CD4-positive, alpha-beta T cell treated with Interferon gamma for 1 hour (primary cell): Measurements from ENCODE around the gene COL13A1.

ENCODE experiments used
- DNase-seq: peaks from one replicate; pipeline ENCODE4 v3.0.0-alpha.2; 2020

The COL13A1 gene

DNA sequence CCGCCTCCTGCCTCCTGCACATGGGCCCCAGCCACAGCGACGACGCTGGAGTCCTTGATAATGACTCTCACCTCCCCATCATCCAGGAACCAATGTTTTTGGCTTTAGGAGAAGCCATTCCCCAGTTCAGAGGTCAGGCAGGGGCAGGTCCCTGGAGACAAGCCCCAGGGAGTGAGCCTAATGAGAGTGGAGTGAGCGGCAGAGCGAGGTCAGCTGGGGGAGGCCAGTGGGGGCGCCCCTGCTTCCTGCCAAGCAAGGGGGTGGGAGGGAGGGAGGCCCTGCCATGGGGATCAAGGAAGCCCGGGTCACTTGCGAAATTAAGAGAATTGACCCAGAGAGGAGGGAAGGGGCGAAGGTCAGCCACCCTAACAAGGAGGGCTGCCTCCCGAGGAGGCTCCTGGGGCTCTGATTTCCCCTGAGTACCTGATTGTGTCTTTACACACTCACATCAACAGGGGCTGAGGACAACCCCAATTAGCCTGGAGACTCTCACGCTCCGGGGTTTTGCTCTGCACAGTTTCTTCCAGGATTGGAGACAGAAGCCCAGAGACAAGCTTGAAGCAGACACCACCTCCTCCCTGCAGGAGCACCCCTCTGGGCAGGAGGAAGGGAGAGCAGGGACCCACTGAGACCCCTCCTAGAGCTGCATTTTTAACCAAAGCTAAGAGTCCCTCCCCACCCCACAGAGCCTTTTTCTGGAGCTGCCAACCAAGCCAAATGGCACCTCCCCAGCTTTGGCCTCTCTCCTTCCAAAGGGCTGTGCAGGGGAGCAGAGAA is 112.1 kb downstream of the COL13A1 start:
- DNase-seq = no peak

DNA sequence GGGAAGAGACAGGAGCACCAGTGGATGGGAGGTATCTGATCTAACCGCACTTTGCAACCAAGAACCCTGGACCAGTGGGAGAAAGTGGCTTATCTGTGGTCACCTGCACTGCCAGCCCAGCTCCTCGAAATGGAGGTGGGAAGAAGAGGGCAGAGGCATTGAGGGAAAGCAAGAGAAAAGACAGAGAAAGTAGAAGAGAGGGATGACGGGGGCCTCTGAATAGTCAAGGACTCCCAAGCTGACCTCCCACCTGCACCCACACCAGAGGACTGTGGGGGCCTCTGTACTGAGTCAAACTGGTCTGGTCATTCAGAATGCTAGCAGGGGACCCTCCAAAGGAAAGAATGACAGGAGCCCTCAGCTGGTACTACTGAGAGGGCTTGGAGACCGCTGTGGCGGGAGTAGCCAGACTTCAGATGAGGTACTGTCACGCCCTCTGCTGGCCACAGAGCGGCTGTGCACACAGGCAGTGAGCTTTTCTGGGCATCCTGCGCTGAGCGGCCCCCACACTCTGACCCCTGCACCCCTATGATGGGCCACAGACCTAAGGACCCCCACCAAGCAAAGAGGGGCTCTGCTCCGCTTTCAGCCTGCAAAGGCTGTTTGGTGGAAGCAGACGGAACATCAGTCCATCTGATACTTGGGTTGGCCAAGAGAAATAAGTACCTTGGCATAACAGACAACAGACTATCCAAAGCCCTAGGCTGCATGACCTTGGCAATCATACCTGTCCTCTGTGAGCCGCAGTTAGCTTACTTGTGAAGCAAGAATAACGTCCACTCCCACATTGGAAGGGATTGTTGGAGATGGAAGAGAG is 112.9 kb downstream of the COL13A1 start:
- DNase-seq = peak; percentile 14

DNA sequence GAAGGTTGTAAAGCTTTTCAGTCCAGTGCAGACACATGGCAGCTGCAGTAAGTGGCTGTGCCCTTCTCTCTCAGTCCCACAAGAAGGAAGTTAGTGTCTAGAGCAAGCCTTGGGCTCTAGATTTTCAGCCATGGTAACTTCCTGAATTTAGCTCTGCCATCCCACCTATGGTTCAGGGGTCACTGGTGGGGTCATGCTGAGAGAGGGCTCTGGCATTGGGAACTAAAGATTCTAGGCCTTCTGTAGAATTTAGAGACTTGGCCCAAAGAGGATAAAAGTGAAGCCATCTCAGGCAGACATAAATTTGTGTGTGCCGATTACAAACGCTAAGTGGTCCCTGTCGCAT is 113.5 kb downstream of the COL13A1 start:
- no peak for DNase-seq

DNA sequence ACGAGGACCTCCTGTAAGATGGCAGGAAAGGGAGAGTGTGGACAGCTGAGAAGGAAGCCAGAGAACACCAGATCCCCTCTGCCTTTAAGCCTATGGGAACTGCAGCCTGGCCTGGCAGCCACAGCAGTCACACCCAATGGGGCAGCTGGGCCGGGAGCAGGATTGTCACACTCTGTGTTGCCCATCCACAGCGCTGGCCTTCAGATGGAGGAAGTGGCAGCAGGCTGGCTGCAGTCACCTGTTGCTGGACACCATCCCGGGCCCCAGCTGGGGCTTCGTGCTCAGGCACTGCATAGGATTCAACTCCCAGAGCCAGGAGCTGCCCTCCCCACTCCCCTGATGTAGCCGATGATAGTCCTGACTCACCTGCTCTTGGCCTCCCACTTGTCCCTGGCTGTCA is 114.4 kb downstream of the COL13A1 start:
- DNase-seq = no peak

DNA sequence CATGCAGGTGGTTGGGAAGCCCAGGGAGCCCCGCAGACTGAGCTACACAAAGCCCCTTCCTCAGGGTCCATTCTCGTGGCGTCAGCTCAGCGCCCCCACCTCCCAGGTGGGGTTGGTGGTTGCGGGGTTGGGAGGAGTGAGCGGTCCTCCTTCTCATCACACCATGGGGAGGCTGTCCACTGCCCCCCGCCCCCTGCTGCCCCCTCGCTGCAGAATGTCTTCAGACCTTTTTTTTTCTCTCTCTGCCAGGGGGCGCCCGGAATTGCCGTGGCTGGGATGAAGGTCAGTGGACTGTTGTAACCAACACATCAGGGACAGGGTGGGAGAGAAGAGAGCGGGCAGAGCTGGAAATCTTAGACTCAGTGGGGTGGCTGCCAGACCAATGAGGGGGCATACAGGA is 116.3 kb downstream of the COL13A1 start:
- no peak for DNase-seq

DNA sequence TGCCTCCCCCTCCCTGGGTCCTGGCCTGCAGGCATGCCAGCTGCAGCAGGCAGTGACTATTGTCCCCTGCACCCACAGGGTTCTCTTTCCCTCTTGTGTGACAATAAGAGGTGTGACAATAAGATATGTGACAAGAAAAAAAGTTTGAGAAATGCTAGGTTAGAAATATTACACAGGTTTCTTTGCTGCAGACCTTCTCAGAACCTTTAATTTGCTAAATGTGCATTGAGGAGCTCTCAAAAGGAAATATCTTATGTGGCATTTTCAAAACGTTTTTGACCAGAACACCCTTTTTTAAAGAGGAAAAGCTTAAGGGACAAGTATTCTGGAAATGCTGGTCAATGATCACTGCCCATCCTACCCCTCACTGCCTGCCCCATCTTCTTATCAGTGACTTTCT is 117.5 kb downstream of the COL13A1 start:
- no peak for DNase-seq

DNA sequence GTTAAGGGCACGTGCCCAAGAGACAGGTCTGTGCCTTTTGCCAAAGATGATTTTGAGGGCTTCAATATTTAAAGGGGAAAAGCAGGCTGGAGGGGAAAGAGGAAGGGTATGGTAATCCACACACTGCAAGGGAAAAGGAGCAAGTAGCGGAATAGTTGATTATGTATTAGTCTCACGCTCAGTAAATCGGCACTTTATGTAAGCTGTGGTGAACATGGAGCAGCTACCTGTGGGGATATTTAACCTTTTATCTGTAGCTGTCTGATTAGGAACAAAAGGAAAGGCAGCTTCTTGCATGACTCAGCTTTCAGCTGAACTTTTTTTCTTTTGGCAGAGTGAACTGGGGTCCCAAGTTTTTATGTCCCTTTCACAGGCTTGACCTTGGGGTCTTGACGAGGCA is 123.4 kb downstream of the COL13A1 start:
- DNase-seq = no peak

DNA sequence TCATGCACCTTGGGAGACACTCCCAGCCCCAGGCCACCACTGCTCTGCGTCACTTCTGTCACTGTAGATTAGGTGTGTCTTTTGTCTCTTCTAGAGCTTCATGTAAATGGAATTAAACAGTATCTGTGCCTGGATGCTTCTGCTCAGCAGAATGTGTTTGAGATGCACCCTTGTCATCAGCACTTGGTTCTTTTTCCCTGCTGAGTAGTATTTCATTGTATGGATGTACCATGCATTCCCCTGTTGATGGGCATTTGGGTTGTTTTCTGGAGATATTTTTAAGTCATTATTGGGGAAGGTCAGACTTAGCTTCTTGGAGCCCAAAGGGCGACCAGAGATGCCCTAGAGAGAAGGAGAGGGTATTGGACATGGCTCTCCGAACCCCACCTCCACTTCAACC is 126.6 kb downstream of the COL13A1 start:
- no peak for DNase-seq

DNA sequence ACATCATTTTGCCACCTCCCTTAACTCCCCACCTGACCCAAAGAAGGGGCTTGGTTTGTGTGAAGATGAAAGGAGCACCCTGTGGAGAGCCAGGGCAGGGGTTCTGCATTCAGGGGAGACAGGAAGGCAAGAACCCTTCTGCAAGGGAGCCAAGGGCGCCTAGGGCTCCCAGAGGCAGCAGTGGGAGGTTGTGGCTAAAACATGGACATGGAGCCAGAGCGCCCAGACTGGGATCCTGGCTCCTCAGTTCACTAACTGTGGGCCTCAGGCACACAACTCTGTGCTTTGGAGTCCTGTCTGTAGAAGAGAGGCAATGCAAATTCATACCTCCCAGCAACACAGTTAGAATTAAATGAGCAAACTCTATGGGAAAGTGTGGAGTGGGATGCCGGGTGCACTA is 127.9 kb downstream of the COL13A1 start:
- no peak for DNase-seq

DNA sequence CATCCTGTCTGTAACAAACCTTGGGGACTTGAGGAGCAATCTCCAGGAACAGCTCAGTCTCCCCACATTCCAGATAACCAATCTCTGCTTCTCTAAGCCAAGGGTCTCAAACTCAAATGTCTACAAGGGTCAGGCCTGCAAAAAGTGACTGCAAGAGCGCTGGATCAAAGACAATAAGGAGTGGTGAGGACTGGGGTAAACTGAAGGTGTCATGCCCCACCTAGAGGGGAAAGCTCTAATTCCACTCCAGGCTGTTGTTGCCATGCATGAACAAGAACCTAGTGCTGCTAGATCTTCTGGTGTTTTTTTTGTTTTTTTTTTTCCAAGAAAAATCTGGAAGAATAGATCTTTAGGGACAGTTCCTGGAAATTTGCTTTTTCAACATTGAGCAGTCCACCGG is 133.1 kb downstream of the COL13A1 start:
- DNase-seq = no peak

DNA sequence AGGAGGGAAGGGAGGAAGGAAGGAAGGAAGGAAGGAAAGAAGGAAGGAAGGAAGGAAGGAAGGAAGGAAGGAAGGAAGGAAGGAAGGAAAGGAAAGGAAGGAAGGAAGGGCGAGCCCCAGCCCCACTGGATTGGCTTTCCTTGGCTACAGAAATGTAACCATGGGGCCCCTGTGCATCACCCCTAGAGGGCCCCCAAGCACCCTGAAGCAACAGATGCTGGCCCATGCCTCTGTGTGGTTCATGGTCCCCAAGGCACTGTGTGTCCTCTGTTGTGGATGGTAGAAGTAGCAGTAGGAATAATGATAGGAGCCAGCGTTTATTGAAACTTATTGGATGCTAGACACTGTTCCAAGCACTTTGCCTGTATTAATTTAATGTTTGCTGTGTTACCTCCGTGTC is 134.4 kb downstream of the COL13A1 start:
- no peak for DNase-seq

DNA sequence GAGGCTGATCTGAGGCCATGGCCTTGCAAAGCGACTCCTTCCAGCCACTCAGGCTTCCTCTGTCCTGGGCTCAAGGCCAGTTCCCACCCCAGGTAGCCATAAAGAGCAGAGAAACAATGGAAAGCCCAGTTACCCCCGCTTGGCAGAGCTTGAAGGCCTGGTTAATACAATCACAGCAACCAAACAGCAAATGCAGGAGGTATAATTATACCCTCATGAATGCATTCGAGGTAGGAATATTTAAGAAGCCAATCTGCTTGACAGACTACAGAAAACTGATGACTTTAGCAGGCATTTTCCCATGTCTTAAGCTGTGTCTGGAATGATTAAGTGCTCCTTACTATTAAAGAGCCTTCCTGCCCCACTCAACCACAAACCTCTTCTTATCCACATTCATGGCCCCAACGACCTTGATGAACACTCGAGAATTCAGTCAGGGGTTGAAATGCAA is 136.9 kb downstream of the COL13A1 start:
- DNase-seq = no peak

DNA sequence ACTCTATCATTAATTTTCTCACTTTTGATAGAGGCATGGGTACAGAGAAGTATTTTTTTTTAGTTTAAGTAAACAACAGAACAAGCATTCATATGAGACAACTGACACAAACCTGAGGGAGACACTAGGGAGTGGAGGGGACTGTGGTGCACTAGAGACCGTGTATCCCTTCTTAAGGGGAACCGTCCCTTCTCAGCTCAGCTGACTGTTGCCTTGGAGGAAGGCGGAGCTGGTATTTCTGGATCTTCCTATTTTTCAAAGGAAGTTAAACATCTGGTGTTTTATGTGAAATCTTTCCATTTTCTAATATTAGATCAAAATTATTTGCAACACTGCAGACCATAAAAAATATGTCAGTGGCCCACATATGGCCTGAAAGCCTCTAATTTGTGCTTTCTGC is 137.4 kb downstream of the COL13A1 start:
- no peak for DNase-seq

DNA sequence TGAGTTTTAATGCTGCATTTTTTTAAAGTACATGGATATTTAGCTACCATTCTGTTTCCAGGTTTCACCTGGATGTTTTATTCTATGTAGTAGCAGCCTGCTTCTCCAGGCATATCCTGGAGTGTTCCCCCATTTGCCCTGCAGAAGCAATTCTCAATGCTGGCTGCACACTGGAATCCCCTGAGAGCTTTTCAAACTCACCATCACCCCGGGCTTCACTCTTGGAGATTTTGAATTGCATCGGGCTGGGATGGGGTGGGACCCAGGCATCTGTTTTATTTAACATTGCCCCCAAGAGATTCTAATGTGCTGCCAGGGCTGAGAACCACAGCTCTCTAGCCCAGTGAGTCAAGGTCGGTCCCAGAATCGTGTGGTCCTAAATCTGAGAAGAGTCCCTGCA is 137.8 kb downstream of the COL13A1 start:
- no peak for DNase-seq

DNA sequence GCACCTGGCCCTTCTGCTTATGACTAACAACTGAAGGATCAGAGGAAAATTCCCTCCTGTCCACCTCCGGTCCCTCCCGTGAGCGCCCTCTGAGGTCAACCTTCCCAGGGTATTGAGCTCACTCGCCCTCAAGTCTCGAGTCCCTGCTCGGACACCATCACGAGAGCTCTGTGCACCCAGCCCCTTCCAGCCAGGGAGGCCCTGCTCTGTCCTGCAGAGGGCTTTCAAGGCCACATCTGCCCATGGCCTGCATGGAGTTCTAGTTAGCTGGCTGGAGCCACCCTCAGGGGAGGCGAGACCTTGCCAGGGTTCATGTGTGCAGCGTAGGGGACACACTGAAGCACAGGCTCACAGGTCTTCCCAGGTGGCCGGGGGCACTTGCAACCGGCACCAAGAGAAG is 140.0 kb downstream of the COL13A1 start:
- DNase-seq = no peak

DNA sequence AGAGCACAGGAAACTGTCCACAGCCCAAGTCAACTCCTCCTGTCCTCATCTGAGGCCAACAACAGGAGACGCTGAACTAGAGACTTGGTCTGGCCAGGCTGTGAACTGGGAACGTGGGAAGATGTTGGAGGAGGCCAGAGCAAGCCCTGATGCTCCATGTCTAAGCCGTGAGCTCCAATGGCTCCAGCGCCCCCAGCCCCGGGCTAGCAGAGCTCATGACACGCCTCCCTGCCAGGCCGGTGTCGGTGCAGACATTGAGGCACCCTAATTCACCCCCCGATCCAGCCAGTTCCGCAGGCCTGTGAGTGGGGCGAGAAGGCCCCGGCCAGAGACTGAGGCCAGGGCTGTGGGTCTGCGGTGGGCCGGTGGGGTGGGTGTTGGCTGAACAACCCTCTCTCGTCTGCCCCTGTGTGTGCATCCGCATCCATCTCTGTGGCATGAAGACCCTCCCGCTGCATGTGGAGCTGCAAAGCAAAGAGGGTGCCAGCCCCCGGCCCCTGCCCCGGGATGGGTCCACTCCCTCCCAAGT is 141.7 kb downstream of the COL13A1 start:
- DNase-seq = no peak

DNA sequence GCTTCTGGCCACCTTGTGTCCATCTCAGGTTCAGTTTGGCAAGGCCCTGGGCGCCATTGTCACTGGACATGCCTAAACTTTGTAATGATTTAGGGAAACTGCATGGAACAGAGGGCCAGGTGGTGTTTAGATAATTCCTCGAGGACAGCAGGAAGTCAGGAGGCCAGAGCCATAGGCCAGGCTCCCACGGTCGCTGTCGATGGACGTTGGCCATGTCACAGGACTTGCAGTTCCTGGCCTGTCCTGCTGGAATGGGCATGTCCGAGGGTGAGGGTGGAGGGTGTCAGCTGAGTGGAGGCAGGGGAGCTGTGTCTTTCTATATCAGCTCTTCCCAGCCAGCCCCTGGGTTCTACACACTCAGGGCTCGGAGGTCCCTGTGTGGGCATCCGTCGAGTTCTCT is 143.1 kb downstream of the COL13A1 start:
- DNase-seq = no peak

DNA sequence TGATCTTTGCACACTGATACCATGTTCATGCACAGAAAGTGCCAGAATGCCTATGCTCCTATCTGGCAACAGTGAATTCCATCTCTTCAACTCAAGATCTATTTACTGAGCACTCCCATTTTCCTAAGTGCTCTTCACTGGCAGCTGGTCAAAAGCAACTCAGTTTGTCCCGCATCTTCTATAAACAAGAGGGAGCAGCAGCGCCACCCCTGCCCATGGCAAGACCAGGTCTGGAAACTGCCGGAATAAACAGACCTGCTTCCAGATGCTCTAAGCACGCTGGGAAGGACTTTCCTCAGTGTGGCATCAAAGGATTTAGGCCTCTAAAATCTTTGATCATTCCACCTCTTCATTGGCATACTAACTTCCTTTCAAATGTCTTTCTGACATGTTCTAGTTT is 146.6 kb downstream of the COL13A1 start:
- no peak for DNase-seq

DNA sequence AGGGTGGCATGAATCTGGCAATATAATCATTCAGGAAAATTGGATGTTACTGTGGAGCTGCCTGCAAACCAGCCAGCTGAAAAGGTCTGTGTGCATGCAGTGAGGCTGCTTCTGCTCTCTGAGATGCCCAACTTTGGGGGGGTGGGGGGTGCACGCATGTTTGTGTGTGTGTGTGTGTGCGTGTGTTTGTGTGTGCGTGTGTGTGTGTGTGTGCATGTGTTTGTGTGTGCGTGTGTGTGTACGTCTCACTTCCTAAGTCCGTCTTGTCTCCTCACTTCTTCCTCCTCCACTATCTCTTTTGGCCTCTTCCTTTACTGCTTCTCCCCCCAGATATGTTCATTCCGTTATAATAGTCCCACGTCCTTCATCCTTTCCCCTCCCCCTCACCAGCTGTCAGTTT is 148.1 kb downstream of the COL13A1 start:
- no peak for DNase-seq

DNA sequence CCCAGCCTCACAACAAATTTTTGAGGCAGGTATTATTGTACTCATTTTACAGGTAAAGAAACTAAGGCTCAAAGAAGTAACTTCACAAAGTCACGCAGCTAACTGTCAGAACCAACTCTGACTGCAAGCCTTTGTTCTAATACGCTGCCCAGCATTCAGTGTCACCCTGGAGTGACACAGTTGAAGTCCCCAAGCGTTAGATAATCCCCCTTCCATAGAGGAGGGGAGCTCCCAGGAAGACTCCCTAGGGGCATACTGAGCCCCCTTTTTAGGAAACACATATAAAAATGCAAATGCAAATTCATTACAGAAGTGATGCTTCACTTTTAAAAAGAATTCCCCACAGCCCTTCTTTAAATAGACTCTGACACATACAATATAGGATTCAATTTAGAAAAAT is 150.0 kb downstream of the COL13A1 start:
- DNase-seq = no peak

DNA sequence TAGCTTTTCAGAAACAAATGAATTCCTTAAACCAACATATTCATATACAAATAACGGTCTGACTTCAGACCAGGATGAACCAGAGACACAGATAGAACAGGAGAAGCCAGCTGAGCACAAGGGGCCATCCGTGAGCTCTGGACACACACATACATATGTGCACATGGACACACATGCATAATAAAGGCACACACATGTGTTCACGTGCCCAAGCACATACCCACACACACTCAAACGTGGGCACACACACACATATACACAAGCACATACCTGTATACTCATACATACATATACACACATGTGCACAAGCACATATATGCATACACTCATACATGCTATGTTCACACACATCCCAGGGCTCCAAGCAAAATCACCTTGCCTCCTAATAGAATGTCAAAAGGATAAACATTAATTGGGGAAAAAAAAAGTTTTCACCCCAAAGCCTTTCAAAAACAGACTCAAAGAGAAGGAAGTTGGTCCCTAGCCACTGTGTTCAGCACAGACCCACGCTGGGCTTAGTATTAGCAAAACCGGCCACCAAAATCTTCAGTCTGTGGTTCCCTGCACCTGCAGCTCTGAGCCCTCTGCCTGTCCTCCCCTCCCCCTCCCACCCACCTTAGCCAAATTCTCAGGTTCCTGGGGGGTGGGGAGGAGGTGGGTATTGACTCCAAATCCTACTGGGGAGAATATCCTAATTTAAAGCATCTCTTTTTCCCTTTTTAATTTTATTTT is 150.5 kb downstream of the COL13A1 start:
- DNase-seq = no peak

DNA sequence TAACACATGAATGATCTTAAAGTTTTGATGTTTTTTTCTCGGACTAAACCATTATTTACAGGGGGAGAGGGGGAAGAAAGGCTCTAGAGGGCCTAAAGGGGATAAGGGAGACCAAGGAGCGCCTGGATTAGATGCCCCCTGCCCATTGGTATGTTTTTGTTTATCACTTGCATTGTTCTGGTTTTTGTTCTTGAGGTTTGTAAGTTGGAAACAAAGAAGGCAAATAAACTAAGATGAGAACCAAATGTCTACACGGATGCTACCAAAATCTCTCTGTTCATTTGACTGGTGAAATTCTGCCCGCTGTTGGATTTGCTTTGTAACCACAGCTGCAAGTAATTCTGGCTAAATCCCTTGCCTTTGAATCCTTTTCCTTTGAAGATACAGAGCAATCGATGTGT is 151.1 kb downstream of the COL13A1 start:
- DNase-seq = no peak

DNA sequence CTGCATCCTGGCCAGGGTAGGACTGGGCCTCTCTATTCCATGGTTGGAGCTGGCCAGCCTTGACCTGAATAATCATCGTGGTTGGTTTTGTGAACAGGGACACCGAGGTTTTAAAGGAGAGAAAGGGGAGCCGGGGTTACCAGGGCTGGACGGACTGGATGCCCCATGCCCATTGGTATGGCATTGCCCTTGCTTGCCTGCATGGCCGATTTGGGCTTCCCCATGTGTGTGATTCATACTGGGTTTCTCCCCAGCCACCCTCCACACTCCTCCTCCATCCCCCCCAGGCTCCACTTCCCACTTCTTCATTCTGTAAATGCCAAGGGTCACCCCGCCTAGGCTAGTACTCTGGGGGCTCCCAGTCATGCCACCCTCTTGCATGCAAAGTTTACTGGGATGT is 152.1 kb downstream of the COL13A1 start:
- peak; percentile 13 for DNase-seq
